T1000 (cell line): ENCODE data around the gene NEU3.
"Not testable (repeated sequence)": the region's sequence is repeated elsewhere in the genome, so short reads cannot be mapped to it uniquely, and the experiment has no call there.

ENCODE experiments used
- DNase-seq: peaks from one replicate; lab custom pipeline; 2025; ENCODE audit warnings: mixed read lengths; lab: John Stamatoyannopoulos, UW

Gene NEU3

GRCh38 chr11:74988541-74989259 is at the start of gene NEU3:
Gene NEU3 (plus strand): TSS chr11:74988933. CDS start chr11:74989061, 128 bp downstream.
- peak; percentile 66 for DNase-seq

DNA sequence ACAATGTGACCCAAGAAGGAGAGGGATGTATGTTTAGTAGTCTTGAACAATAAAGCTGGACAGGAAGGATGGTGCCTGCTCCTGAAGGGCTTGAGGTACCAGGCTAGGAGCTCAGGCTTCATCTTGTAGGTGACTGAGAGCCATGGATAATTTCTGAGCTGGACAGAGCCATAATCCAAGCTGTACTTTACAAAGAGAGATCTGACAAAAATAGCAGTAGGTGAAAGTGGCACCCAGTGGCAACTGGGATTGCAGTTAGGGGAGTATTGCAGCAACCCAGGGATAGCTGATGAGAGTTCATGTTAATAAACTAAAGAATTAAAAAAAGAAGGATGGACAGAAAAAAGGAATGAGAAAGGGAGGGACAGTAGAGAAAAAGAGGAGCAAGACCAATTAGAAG is 47.2 kb upstream of the NEU3 start:
- no peak for DNase-seq

GRCh38 chr11:74942073-74942759 is 46.5 kb upstream of the NEU3 start:
- no peak for DNase-seq

GRCh38 chr11:74948546-74948897 is 40.2 kb upstream of the NEU3 start:
- DNase-seq: no peak

DNA sequence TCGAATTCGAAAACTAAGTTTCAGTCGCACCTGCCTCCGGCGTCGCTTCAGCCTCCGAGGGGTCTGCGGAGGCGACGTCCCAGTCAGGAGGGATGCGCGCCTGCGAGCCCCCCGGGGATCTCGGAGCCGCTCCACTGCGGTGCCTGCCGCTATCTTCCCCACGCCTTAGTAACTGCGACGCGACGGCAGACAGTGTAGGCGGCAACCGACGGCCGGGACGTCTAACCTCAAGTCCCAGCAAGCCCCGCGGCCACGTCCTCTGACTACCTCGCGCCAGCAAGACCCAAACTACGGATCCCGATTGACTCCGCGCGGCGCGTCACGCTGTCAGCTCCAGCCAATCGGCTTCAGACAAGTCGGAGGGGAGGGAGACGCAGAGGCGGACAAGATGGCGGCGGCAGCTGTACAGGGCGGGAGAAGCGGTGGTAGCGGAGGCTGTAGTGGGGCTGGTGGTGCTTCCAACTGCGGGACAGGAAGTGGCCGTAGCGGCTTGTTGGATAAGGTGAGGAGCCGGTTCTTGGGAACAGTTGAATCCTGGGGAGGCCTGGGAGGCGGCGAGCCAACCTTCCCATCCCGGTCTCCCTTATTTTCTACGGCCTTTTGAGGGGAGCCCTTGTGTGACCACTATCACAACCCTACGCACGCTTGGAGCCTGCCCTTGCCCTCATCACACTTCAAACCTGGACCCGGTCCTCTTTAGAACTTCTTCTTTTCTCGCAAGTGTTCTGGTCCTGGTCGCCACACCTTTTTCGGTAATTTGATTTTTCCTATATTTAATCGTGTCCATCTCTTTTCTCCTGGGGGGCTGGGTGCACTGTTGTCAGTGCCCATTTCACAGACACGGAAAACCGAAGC is 39.6 kb upstream of the NEU3 start, which contains the start of the genes SPCS2 and XRRA1:
TSS of gene SPCS2 (plus strand) at position 369 of the 855 bp plus-strand sequence. CDS start at position 389, 20 bp downstream.
TSS of gene XRRA1 (minus strand) at position 194 of the 855 bp plus-strand sequence. CDS start 8,213 bp downstream, outside the sequence.
- DNase-seq: peak; percentile 98

GRCh38 chr11:74949753-74950137 is 39.0 kb upstream of the NEU3 start:
- DNase-seq: no peak

GRCh38 chr11:74950374-74950969 is 38.3 kb upstream of the NEU3 start:
- DNase-seq: no peak

- DNase-seq: no peak
These were observed 37.5 kb upstream of the NEU3 start for GRCh38 chr11:74951226-74951625.

DNA sequence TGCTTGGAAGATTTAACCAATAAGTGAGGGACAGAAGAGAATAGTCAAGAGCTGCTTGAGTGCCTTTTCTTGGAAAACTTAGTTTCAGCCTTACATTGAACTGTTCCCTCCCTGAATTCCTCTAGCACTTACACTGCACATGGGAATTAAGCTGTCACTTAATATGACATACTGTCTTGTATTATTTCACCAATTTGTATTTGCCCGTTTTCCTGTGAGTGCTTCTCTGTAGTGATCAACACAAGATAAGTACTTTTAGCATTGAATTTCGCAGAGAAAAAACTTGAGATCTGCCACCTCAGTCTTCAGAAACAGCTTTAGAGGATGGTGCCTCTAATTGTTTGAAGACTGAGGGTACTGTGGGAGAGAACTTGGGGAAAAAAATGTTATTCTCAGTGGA is 36.0 kb upstream of the NEU3 start:
- DNase-seq: no peak

- DNase-seq: no peak
These were observed 35.3 kb upstream of the NEU3 start for GRCh38 chr11:74953451-74953850.

- no peak for DNase-seq
These were observed 34.5 kb upstream of the NEU3 start for GRCh38 chr11:74954199-74954598.

GRCh38 chr11:74956397-74957015 is 32.2 kb upstream of the NEU3 start:
- no peak for DNase-seq

GRCh38 chr11:74957937-74958629 is 30.6 kb upstream of the NEU3 start:
- no peak for DNase-seq

GRCh38 chr11:74960128-74960527 is 28.6 kb upstream of the NEU3 start:
- DNase-seq: not testable (repeated sequence)

GRCh38 chr11:74966651-74967050 is 22.1 kb upstream of the NEU3 start:
- DNase-seq: no peak

- no peak for DNase-seq
These were observed 17.8 kb upstream of the NEU3 start for GRCh38 chr11:74970852-74971395.

DNA sequence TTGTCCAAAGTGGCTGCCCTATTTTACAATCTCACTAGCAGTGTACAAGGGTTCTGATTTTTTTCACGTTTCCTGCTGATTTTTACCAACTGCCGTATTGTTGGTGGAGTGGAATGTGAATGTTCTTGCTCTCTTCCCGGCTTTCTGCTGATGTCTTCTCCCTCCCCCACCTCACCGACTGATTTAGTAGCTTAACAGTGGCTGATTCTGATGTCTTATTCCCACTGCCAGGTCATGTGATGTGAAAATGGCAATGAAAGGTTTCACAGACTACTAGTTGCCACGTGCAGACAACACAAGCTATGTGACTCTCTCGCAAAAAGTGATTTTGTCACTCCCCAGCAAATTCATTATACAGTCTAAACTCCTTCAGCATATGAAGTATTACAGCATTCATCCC is 17.3 kb upstream of the NEU3 start:
- DNase-seq: no peak

DNA sequence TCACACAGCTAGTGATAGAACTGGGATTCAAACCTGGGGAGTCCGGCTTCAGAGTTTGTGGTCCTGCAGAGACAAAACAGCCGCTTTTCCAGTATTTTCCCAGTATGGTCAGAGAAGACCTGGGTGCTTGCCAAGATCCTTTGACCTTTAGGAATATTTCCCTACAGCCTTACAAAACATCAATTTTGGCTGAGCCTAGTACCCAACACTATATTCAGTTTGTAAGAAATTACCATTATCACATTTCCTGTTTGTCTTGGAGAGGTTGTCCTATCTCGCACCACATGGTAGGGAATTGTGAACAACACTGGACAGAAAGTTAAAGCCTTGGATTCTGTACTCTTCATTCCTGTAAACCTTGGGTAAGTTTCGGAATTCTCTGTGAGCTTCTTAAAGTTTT is 10.7 kb upstream of the NEU3 start:
- no peak for DNase-seq

- DNase-seq: no peak
These were observed 8.1 kb upstream of the NEU3 start for GRCh38 chr11:74980634-74981033.

- no peak for DNase-seq
These were observed 6.8 kb upstream of the NEU3 start for GRCh38 chr11:74981888-74982287.

GRCh38 chr11:74984070-74984469 is 4.7 kb upstream of the NEU3 start:
- DNase-seq: no peak
